GM19452 (cell line): ENCODE measurements around the gene CNNM3.
"Not testable (repeated sequence)": the region's sequence is repeated elsewhere in the genome, so short reads cannot be mapped to it uniquely, and the experiment has no call there.

Experiments used
- ATAC-seq: cut with Tn5 transposase; IDR thresholded peaks from one replicate; pipeline ENCODE4 v1.9.1; 2021; ENCODE audit not compliant: unreplicated experiment

The CNNM3 gene

GRCh38 chr2:96860065-96861029 is 44.3 kb downstream of the CNNM3 start:
- no peak for ATAC-seq

DNA sequence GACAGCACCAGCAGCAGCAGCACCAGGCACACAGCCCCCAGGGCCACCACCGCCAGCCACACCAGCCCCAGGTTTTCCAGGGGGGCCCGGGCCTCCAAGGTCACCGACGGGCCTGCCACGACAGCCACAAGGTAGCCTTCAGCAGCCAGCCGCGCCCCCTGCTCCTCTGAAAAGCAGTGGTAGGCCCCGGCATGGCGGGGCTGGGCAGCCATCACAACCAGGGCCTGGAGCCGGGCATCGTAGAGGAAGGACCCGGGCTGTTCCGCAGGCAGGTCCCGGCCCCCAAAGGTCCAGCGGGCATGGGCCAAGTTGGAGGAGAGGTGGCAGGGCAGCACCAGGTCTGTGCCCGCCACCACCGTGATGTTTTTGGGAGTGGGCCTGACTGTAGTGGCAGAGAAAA is 45.0 kb downstream of the CNNM3 start:
- ATAC-seq, result no peak

- not testable (repeated sequence) for ATAC-seq
These were observed 47.0 kb downstream of the CNNM3 start for GRCh38 chr2:96863056-96863455.

- ATAC-seq, result no peak
These were observed 47.7 kb downstream of the CNNM3 start for GRCh38 chr2:96863575-96864342.

- no peak for ATAC-seq
These were observed 48.4 kb downstream of the CNNM3 start for GRCh38 chr2:96864343-96865091.

DNA sequence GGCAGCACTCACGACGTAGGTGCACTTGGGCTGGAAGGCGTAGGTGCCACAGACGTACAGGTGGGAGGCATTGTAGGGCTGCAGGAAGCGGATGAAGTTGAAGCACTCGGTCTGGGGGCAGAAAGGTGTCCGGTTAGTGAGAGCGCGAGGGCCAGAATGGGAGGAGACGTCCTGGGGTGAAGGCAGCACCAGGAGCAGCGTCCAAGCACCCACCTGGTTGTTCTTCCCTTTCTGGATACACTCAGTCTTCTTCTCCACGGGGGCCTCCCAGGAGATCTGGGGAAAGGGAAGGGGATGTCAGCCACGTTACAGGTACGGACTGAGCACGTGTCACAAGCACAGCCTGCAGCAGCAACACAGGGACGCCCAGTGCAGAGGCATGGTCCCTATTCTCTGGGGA is 49.6 kb downstream of the CNNM3 start:
- no peak for ATAC-seq

GRCh38 chr2:96866149-96866548 is 50.1 kb downstream of the CNNM3 start:
- ATAC-seq, result no peak

GRCh38 chr2:96866586-96866985 is 50.5 kb downstream of the CNNM3 start:
- ATAC-seq, result no peak

GRCh38 chr2:96866986-96867755 is 51.1 kb downstream of the CNNM3 start:
- ATAC-seq, result no peak

DNA sequence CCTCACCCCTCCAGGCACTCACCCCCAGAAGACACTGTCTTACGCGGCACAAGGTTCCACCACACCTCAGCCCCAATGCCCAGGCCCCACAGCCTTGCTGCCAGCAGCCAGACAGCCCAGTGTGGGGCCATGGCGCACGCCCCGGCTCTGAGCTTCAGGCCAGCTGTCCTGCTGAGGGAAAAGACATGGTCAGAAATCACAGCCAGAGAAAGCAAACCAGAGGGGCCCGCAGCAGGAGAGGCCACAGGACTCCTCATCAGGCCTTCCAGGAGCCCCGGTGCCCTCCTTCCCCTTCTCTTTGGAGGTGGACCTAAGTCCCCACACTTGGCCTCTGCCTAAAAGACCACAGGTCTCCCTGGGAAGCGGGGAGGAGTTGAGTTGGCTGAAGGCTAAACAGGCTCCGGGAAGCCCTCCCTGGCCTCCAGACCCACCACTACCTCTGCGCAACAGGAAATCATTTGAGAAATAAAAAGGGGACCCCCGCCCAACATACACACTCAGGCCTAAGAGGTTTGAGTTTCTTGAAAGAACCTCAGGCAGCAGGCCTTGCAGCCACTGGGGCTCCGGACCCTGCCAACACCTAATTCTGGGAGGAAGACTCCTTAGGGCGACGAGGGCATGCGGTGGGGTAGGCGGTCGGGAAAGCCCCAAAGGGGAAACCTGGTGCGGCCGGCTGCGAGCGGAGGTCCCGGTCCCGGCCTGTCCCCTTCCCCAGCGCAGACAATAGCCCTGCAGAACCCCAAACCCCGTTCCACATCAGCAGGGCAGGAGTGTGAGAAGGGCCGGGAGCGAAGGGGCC is 51.9 kb downstream of the CNNM3 start:
- ATAC-seq, result no peak

DNA sequence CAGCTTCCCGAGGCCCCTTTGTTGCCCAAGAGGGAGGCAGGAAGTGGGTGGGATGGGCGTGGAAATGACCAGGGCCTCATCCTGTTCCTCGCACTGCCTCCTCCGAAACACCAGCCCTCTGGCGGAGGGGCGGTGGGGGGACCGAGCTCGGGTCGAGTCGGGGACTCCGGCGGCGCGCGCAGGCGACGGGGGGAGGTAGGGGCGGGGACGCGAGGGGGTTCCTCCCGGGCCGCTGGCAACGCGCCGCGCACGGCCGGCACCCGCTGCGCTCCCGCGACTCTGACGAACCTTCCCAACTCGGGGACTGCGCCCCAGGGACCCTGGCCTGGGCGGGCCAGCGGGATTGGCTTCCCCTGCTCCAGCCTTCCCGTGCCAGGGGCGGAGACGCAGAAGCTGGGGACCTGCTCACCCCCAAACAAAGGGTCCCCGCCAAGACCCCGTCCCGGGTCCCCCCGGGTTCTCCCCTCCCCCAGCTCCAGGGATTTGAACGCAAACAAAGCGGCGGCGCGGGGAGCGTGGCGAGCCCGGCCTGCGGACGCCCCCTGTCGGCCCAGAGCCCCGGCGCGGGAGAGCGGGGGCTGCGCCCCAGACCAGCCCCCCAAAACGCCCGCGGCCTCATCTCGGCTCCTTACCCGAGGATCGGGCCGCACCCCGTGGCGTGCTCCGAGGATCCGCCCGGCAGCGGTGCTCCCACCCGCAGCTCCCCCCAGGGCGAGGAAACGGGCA is 52.6 kb downstream of the CNNM3 start:
- ATAC-seq, result peak; percentile 53

GRCh38 chr2:96869281-96869821 is 53.3 kb downstream of the CNNM3 start:
- no peak for ATAC-seq

- no peak for ATAC-seq
These were observed 54.0 kb downstream of the CNNM3 start, which contains the start of gene SEMA4C for GRCh38 chr2:96869822-96870625. TSS of gene SEMA4C (minus strand) at chr2:96870080. CDS start at chr2:96867886, 2,194 bp downstream.

DNA sequence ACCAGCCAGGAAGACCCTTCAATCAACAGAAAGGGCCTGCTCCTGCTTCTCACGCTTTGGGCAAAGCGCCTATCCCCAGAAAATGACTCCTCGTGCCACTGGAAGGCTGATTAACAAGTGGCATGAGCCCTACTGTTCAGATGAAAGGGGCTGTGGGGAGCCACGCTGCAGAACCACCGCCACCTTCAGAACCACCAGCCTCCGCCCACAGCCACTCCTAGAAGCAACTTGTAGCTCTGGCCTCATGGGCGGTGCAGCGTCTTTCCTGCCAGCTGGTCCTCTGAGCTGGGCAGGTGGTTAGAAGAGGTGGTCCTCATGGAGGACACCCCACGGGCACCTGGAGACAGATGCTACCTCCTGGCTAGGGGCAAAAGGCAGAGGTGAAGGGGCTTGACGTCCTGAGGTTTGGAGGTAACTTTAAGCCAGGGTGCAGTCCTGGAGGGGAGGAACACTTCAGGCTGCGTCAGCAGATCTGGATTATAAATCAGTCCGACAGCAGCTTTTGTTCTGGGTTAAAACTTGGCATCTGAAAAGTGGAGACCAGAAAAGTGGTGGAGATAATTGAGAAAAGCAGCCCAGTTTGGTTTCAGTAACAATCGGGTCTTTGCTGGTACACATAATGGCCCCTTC is 54.7 kb downstream of the CNNM3 start:
- ATAC-seq, result no peak

DNA sequence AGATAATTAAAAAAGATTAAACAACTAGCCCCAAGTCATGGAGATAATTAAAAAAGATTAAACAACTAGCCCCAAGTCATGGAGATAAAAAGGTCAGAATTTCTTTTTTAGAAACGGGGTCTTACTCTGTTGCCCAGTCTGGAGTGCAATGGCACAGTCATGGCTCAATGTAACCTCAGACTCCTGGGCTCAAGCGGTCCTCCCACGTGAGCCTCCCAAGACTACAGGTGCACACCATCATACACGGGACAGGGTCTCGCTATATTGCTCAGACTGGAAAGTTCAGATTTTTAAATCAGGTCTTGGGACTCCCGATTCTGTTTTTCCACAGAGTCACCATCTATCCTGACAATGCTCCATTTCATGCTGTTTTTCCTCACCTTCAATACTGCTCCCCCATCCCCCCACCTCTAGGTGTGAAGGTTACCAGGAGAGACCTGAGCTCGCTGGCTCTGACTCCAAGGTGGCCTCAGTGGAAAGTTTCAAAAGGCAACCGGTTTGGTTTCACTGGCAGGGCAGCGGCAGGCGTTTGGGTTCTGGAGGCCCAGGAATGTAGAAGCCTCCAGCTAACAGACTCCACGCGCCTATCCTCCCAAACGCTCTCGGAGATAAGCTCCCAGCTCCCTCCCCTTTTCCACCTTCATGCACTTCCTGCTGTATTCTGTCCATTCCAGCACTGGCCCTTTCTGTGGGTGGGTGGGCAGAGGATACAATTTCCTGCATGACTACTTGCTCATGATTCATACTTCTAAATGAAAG is 56.7 kb downstream of the CNNM3 start:
- ATAC-seq, result no peak

DNA sequence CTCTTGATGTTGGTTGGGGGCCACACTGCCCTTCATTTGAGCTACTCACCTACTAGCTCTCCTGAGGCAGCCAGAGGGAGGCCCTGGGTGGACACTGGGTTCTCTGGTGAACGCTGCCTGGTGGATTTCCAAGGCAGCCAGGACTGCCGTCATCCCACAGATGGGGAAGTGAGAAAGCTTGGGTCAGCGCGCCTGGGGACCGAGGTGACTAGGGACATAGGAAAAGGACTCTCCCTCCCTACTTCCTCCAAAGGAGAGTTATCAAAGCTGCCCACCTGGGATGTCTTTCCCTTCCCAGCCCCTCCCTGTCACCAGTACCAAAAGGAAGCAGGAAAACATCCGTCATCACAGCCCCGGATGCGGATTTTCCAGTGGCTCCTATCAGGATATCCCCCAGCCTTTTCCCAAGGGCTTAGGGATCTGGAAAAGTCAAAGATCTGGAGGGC is 57.6 kb downstream of the CNNM3 start:
- ATAC-seq, result no peak
